Mesendoderm (in vitro differentiated cells): ENCODE results near the gene DKC1.
A peak's percentile ranks its signal among the peaks of the same experiment; 100 is the strongest.

Experiments
- DNase-seq: peaks from one replicate; pipeline ENCODE4 v3.0.0; 2013
- H2AK5ac ChIP-seq: 2 replicates; pipeline ENCODE4 v1.6.1; 2013; ENCODE audit warnings: low read length, inconsistent platforms
- H2BK120ac ChIP-seq: 2 replicates; pipeline ENCODE4 v1.6.1; 2013; ENCODE audit warnings: low read depth, mild to moderate bottlenecking, low read length, moderate library complexity, mixed read lengths
- H2BK15ac ChIP-seq: replicated peaks from 2 replicates; pipeline ENCODE4 v1.6.1; 2013; ENCODE audit warnings: low read depth, mild to moderate bottlenecking, moderate library complexity
- H2BK5ac ChIP-seq: 2 replicates; pipeline ENCODE4 v1.6.1; 2013; ENCODE audit warnings: low read length, inconsistent platforms
- H3K18ac ChIP-seq: 2 replicates; pipeline ENCODE4 v1.6.1; 2013; ENCODE audit warnings: mild to moderate bottlenecking, low read length, mixed read lengths
- H3K23ac ChIP-seq: one replicate; pipeline ENCODE4 v1.6.1; 2013; ENCODE audit warnings: low read length
- H3K27ac ChIP-seq: 2 replicates; pipeline ENCODE4 v1.5.1; 2013; ENCODE audit warnings: low read depth, mild to moderate bottlenecking, inconsistent platforms, low read length, moderate library complexity
- H3K27me3 ChIP-seq: 2 replicates; pipeline ENCODE4 v1.6.1; 2013; ENCODE audit warnings: low read length, control low read depth, mild to moderate bottlenecking, inconsistent platforms; ENCODE audit not compliant: insufficient read depth, poor library complexity
- H3K36me3 ChIP-seq: 2 replicates; pipeline ENCODE4 v1.6.1; 2013; ENCODE audit warnings: low read length, inconsistent platforms; ENCODE audit not compliant: control insufficient read depth, insufficient read depth
- H3K4ac ChIP-seq: one replicate; pipeline ENCODE4 v1.6.1; 2013; ENCODE audit warnings: low read depth, mild to moderate bottlenecking, low read length, moderate library complexity
- H3K4me1 ChIP-seq: 2 replicates; pipeline ENCODE4 v1.6.1; 2013; ENCODE audit warnings: low read depth, low read length, inconsistent platforms; ENCODE audit not compliant: control insufficient read depth
- H3K4me2 ChIP-seq: 2 replicates; pipeline ENCODE4 v1.6.1; 2013; ENCODE audit warnings: low read length
- H3K4me3 ChIP-seq: 2 replicates; pipeline ENCODE4 v1.5.1; 2013; ENCODE audit warnings: mild to moderate bottlenecking, low read length
- H3K56ac ChIP-seq: one replicate; pipeline ENCODE4 v1.6.1; 2013; ENCODE audit warnings: low read length
- H3K79me1 ChIP-seq: 2 replicates; pipeline ENCODE4 v1.6.1; 2013; ENCODE audit warnings: low read length, inconsistent platforms
- H3K79me2 ChIP-seq: 2 replicates; pipeline ENCODE4 v1.6.1; 2013; ENCODE audit warnings: mild to moderate bottlenecking, low read length; ENCODE audit not compliant: control insufficient read depth, insufficient read depth
- H3K9ac ChIP-seq: 2 replicates; pipeline ENCODE4 v1.6.1; 2013; ENCODE audit warnings: low read length, inconsistent platforms
- H4K5ac ChIP-seq: one replicate; pipeline ENCODE4 v1.6.1; 2013; ENCODE audit warnings: low read length
- H4K8ac ChIP-seq: one replicate; pipeline ENCODE4 v1.6.1; 2013; ENCODE audit warnings: low read depth, mild to moderate bottlenecking, control low read depth, low read length, moderate library complexity
- WGBS: extraction: QIAGEN DNeasy Blood & Tissue Kit; methylation state at CpG from one replicate; pipeline ENCODE4 v1.1.7; 2013; ENCODE audit warnings: low lambda C conversion rate, missing lambda C conversion rate; ENCODE audit not compliant: insufficient coverage; ENCODE audit errors: extremely low coverage; 5-methylcytosine and 5-hydroxymethylcytosine counted together

The DKC1 gene

GRCh38 chrX:154738011-154738738 is 24.5 kb upstream of the DKC1 start:
- Histone ChIP-seq H2AK5ac (no peak overlapping the region), H3K79me1 (no peaks in the 10 kb centered on the region), H3K18ac (no peak overlapping the region), H3K36me3 (no peaks in the 10 kb centered on the region), H3K27me3 (no peaks in the 10 kb centered on the region), H3K4me3 (no peak overlapping the region), H3K56ac (no peak overlapping the region), H2BK5ac (no peak overlapping the region), H3K79me2 (no peaks in the 10 kb centered on the region), H3K4me2 (no peak overlapping the region), H3K4me1 (no peaks in the 10 kb centered on the region), H3K23ac (no peak overlapping the region), H2BK15ac (no peak overlapping the region), H2BK120ac (no peak overlapping the region), H3K4ac (no peak overlapping the region), H4K5ac (no peak overlapping the region), H3K27ac (no peak overlapping the region), H4K8ac (no peak overlapping the region), H3K9ac (no peak overlapping the region)
- 100% methylated on average over 1 of the region's 8 CpGs for WGBS
- DNase-seq = no peak

DNA sequence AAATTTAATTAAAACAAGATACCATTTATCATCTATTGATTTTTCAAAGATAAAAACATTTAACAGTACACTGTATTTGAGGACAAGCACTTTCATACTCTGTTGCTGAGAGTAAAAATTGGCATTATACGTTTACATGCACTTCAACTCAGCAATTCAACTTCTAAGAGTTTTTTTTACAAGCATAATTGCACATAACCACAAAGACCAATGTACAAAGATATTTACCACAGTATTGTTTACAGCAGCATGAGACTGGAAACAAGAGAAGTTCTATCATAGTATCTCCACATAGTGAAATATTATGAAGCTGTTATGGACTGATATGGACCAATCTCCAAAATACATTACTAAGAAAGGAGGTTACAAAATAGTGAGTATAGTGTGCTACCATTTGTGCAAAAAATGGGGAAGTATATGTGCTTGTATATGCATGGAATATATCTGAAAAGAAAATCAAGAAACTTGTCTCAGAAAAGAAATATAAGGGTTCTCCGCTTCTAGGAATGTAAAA is 22.7 kb upstream of the DKC1 start:
- H2BK120ac ChIP-seq = no peak overlapping the region
- H3K79me2 ChIP-seq = no peaks in the 10 kb centered on the region
- no peaks in the 10 kb centered on the region for H3K36me3 ChIP-seq
- H3K23ac ChIP-seq = no peak overlapping the region
- no CpG with 5 or more reads among the region's 2 CpGs for WGBS
- no peak overlapping the region for H3K18ac ChIP-seq
- no peak overlapping the region for H4K8ac ChIP-seq
- no peak overlapping the region for H3K56ac ChIP-seq
- no peaks in the 10 kb centered on the region for H3K79me1 ChIP-seq
- H2BK5ac ChIP-seq = no peak overlapping the region
- H2AK5ac ChIP-seq = no peak overlapping the region
- H2BK15ac ChIP-seq = no peak overlapping the region
- no peak overlapping the region for H3K4ac ChIP-seq
- H3K4me1 ChIP-seq = no peaks in the 10 kb centered on the region
- H3K4me2 ChIP-seq = no peak overlapping the region
- no peak overlapping the region for H3K4me3 ChIP-seq
- no peak for DNase-seq
- H3K9ac ChIP-seq = no peak overlapping the region
- no peak overlapping the region for H4K5ac ChIP-seq
- H3K27me3 ChIP-seq = no peaks in the 10 kb centered on the region
- H3K27ac ChIP-seq = no peak overlapping the region

- Histone ChIP-seq H3K4me1 (no peaks in the 10 kb centered on the region), H3K79me1 (no peaks in the 10 kb centered on the region), H2BK120ac (no peak overlapping the region), H2BK5ac (no peak overlapping the region), H3K79me2 (no peaks in the 10 kb centered on the region), H3K23ac (no peak overlapping the region), H3K9ac (no peak overlapping the region), H2BK15ac (no peak overlapping the region), H3K27ac (no peak overlapping the region), H3K36me3 (no peaks in the 10 kb centered on the region), H3K4me2 (no peak overlapping the region), H3K27me3 (no peaks in the 10 kb centered on the region), H3K4ac (no peak overlapping the region), H3K4me3 (no peak overlapping the region), H3K18ac (no peak overlapping the region), H2AK5ac (no peak overlapping the region), H3K56ac (no peak overlapping the region), H4K5ac (no peak overlapping the region), H4K8ac (no peak overlapping the region)
- DNase-seq = no peak
These were observed 20.1 kb upstream of the DKC1 start for GRCh38 chrX:154742613-154743012.

- DNase-seq = peak; percentile 60
- H4K5ac ChIP-seq = no peak overlapping the region
- H3K79me2 ChIP-seq = no peaks in the 10 kb centered on the region
- no peak overlapping the region for H3K56ac ChIP-seq
- H3K27me3 ChIP-seq = peaks cover 4% of the 10 kb centered on the region
- H2BK120ac ChIP-seq = no peak overlapping the region
- no peak overlapping the region for H3K27ac ChIP-seq
- no peak overlapping the region for H2AK5ac ChIP-seq
- H3K36me3 ChIP-seq = no peaks in the 10 kb centered on the region
- H2BK5ac ChIP-seq = no peak overlapping the region
- no peak overlapping the region for H3K18ac ChIP-seq
- WGBS = no CpG with 5 or more reads among the region's 11 CpGs
- no peak overlapping the region for H3K23ac ChIP-seq
- H2BK15ac ChIP-seq = no peak overlapping the region
- no peak overlapping the region for H3K4me3 ChIP-seq
- no peak overlapping the region for H3K9ac ChIP-seq
- H3K79me1 ChIP-seq = no peaks in the 10 kb centered on the region
- H3K4me2 ChIP-seq = no peak overlapping the region
- no peak overlapping the region for H4K8ac ChIP-seq
- no peaks in the 10 kb centered on the region for H3K4me1 ChIP-seq
- no peak overlapping the region for H3K4ac ChIP-seq
These were observed 13.8 kb upstream of the DKC1 start for GRCh38 chrX:154748712-154749339.

DNA sequence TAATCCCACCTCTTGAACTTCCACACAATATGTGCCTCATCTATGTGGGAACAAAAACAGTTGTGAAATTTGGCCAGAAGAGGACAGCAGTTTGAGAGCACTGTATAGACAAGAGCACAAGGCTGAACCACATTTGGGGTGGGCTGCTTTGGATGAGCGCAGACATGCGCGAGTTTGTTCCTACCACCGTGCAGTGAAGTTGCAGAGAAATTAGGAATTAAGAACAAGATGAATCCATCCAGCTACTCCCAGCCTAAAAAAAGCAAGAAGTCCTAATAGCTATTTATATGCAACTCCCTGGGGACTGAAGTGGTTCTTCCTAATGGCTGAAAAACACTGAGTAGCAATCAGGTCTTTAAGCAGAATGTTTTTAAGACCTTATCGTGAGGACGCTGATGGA is 12.8 kb upstream of the DKC1 start:
- H3K18ac ChIP-seq = no peak overlapping the region
- H4K8ac ChIP-seq = no peak overlapping the region
- H3K9ac ChIP-seq = no peak overlapping the region
- H3K56ac ChIP-seq = no peak overlapping the region
- H3K79me2 ChIP-seq = no peaks in the 10 kb centered on the region
- WGBS = no CpG with 5 or more reads among the region's 6 CpGs
- H2BK120ac ChIP-seq = no peak overlapping the region
- no peak overlapping the region for H2BK5ac ChIP-seq
- H3K4me2 ChIP-seq = no peak overlapping the region
- no peak overlapping the region for H2AK5ac ChIP-seq
- no peak overlapping the region for H3K27ac ChIP-seq
- no peak overlapping the region for H2BK15ac ChIP-seq
- no peak overlapping the region for H3K4ac ChIP-seq
- H3K27me3 ChIP-seq = peaks cover 4% of the 10 kb centered on the region
- no peak overlapping the region for H4K5ac ChIP-seq
- H3K4me1 ChIP-seq = no peaks in the 10 kb centered on the region
- no peaks in the 10 kb centered on the region for H3K36me3 ChIP-seq
- H3K4me3 ChIP-seq = no peak overlapping the region
- DNase-seq = no peak
- H3K23ac ChIP-seq = no peak overlapping the region
- H3K79me1 ChIP-seq = no peaks in the 10 kb centered on the region
